ENCODE results near the gene RABGAP1L.

The RABGAP1L gene

DNA sequence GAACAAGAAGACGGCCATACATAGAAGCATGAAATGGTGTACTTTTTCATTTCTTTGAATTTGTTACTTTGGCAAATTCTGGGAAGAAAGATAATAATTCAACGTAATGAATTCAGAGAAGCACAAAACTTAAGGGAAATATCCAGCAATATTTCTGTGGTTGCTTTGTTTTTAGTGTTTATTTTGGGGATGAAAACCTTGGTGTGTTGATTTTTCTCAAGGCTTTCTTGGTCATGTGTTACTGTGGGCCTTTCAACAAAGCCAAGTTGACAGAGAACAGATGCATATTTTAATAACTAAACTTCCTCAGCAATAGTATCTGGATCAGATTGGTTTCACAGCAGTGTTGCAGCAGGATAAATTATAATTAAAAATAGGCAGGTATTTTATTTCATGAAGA, 561.9 kb downstream of the RABGAP1L start:
- Histone ChIP-seq H3K36me3 (replicated peaks) (no peaks in the 10 kb centered on the region), H3K27me3 (replicated peaks) (no peaks in the 10 kb centered on the region), H3K27ac (no peak overlapping the region), H3K4me3 (ENCODE audit: low read depth, low read length) (no peak overlapping the region)
- no peak for DNase-seq
- in situ Hi-C loops (cut with HindIII; ENCODE audit: low pct_ligation_motif_present, low sequenced_read_pairs): no loop called here
- TF ChIP-seq, protein P1, sequence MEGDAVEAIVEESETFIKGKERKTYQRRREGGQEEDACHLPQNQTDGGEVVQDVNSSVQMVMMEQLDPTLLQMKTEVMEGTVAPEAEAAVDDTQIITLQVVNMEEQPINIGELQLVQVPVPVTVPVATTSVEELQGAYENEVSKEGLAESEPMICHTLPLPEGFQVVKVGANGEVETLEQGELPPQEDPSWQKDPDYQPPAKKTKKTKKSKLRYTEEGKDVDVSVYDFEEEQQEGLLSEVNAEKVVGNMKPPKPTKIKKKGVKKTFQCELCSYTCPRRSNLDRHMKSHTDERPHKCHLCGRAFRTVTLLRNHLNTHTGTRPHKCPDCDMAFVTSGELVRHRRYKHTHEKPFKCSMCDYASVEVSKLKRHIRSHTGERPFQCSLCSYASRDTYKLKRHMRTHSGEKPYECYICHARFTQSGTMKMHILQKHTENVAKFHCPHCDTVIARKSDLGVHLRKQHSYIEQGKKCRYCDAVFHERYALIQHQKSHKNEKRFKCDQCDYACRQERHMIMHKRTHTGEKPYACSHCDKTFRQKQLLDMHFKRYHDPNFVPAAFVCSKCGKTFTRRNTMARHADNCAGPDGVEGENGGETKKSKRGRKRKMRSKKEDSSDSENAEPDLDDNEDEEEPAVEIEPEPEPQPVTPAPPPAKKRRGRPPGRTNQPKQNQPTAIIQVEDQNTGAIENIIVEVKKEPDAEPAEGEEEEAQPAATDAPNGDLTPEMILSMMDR (IDR thresholded peaks at IDR 0.05; ENCODE audit: low read depth, low read length, missing control alignments): no peak

DNA sequence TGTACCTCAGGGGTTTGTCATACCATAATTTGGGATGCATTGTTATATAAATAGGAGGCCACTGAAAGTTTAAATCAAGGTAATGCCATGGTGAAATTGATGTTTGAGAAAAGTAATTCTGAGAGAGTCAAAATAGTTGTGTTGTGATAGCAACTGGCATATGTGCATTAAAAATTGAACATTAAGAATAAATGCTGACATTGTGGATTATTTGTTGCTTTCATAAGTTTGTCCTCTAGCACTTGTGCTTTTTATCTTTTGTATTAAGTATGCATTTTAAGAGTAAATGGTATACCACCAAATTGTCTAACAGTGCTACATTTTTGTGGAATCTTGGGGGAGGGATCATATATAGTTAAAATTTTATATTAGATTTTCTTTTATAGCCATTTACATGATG, 564.5 kb downstream of the RABGAP1L start:
- in situ Hi-C loops (cut with HindIII; ENCODE audit: low pct_ligation_motif_present, low sequenced_read_pairs): no loop called here
- Histone ChIP-seq H3K27me3 (replicated peaks) (no peaks in the 10 kb centered on the region), H3K27ac (no peak overlapping the region), H3K4me3 (ENCODE audit: low read depth, low read length) (no peak overlapping the region), H3K36me3 (replicated peaks) (no peaks in the 10 kb centered on the region)
- DNase-seq: no peak
- TF ChIP-seq, protein P1 (IDR thresholded peaks at IDR 0.05; ENCODE audit: low read depth, low read length, missing control alignments): no peak

DNA sequence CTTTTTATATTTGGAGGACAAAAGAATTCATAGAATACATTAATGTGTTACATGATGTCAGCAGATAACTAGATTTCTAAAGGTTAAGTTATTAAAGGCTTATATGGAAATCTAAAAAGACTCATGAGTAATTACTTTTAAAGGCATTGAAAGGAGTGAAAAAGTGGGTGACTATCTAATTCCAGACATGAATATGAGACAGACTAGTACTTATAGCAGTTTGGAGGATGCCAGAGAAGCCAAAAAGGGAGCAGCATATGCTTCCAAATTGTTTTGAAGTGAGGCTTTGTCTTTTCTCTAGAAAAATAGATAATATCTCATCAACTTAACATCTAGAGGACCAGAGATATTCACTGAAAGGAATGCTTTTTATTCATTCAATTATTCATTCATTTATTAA, 564.9 kb downstream of the RABGAP1L start:
- no peak overlapping the region for H3K27ac ChIP-seq
- no peaks in the 10 kb centered on the region for H3K27me3 ChIP-seq (replicated peaks)
- in situ Hi-C loops (cut with HindIII; ENCODE audit: low pct_ligation_motif_present, low sequenced_read_pairs): no loop called here
- no peak overlapping the region for H3K4me3 ChIP-seq (ENCODE audit: low read depth, low read length)
- no peaks in the 10 kb centered on the region for H3K36me3 ChIP-seq (replicated peaks)
- DNase-seq: no peak
- TF ChIP-seq, protein P1 (IDR thresholded peaks at IDR 0.05; ENCODE audit: low read depth, low read length, missing control alignments): no peak

DNA sequence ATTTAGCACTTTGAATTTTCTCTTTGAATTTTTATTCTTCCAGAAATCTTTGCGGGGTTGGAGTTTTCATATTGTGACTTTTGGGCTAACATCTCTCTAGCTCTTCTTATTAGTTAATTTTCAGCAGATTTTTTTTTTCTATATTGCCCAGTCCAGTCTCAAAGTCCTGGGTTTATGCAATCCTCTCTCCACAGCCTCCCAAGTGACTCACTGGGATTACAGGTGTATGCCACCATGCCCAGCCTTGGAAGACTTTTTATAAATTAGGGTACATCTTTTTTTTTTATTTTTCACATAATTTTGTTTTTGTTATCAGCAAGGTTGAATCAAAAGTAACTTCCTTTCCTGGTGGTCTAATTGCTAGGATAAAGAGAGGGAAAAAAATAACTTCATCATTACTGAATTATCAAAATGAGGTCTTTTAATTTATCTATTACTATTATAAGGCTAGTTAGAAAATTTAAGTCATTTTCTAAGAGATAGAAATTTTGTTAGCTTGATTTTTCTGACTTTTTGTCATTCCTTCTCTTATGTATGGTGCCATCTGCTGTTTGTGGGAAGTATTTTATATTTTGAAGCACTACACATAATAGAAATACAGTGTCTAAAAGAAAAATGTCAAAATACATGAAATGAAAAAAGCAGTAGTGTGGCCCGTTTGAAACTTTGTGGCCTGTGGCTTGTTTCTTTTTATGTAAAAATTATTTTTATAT, 567.0 kb downstream of the RABGAP1L start:
- DNase-seq: no peak

GRCh38 chr1:174726880-174727585, 567.7 kb downstream of the RABGAP1L start:
- no peaks in the 10 kb centered on the region for H3K27me3 ChIP-seq (replicated peaks)
- no peak for DNase-seq
- TF ChIP-seq, protein P1 (IDR thresholded peaks at IDR 0.05; ENCODE audit: low read depth, low read length, missing control alignments): no peak
- in situ Hi-C loops (cut with HindIII; ENCODE audit: low pct_ligation_motif_present, low sequenced_read_pairs): loop anchor here (25.0 kb wide), 1 partner anchor 465 kb away; no protein-coding TSS in a partner anchor
- H3K4me3 ChIP-seq (ENCODE audit: low read depth, low read length): no peak overlapping the region
- H3K36me3 ChIP-seq (replicated peaks): no peaks in the 10 kb centered on the region
- no peak overlapping the region for H3K27ac ChIP-seq

More for the DNA sequence above, 567.0 kb downstream of the RABGAP1L start:
- H3K27me3 ChIP-seq (replicated peaks): no peaks in the 10 kb centered on the region
- no peak overlapping the region for H3K27ac ChIP-seq
- H3K4me3 ChIP-seq (ENCODE audit: low read depth, low read length): no peak overlapping the region
- TF ChIP-seq, protein P1 (IDR thresholded peaks at IDR 0.05; ENCODE audit: low read depth, low read length, missing control alignments): peak; percentile 32
- in situ Hi-C loops (cut with HindIII; ENCODE audit: low pct_ligation_motif_present, low sequenced_read_pairs): loop anchor here (25.0 kb wide), 1 partner anchor 464 kb away; no protein-coding TSS in a partner anchor
- no peaks in the 10 kb centered on the region for H3K36me3 ChIP-seq (replicated peaks)
